ENCODE data around the gene CPAMD8. TPM values are rescaled to one million over a fixed set of nuclear protein-coding genes. Genes with fewer than 3 reads are reported as not detected.

Gene CPAMD8
- 1 to 10 TPM; 1.6 to 1.7 TPM for total RNA-seq

GRCh38 chr19:17026706-17027534 is at the start of gene CPAMD8:
Gene CPAMD8 (minus strand): TSS chr19:17026810. CDS start chr19:17026642, 168 bp downstream.

GRCh38 chr19:17075035-17075863 is 48.6 kb upstream of the CPAMD8 start, which contains the start of the genes HAUS8 and MYO9B:
Gene HAUS8 (minus strand): TSS chr19:17075452. CDS start chr19:17075422, 30 bp downstream.
Gene MYO9B (plus strand): TSS chr19:17075777. CDS start chr19:17101718, 25,941 bp downstream.

GRCh38 chr19:16888629-16889365 is 137.8 kb downstream of the CPAMD8 start, which contains the start of gene F2RL3:
Gene F2RL3 (plus strand): TSS chr19:16888999. CDS start chr19:16889190, 191 bp downstream.

Other genes starting within 250 kb of the CPAMD8 start
- gene SIN3B, start 197.4 kb downstream of the CPAMD8 start, total RNA-seq, result 10 to 100 TPM; 40.0 to 41.2 TPM
- gene F2RL3, start 137.8 kb downstream of the CPAMD8 start, total RNA-seq, result under 1 TPM; 0.22 to 0.23 TPM
- 10 to 100 TPM; 29.1 to 30.9 TPM for gene HAUS8, start 48.6 kb upstream of the CPAMD8 start, total RNA-seq
- 100 to 1,000 TPM; 209 to 213 TPM for gene MYO9B, start 49.0 kb upstream of the CPAMD8 start, total RNA-seq
- gene USE1, start 188.5 kb upstream of the CPAMD8 start, total RNA-seq, result 10 to 100 TPM; 29.3 to 32.3 TPM
- gene OCEL1, start 199.4 kb upstream of the CPAMD8 start, total RNA-seq, result 10 to 100 TPM; 29.0 to 32.4 TPM
- gene NR2F6, start 219.1 kb upstream of the CPAMD8 start, total RNA-seq, result 1 to 10 TPM; 7.8 to 9.0 TPM
- gene USHBP1, start 237.9 kb upstream of the CPAMD8 start, total RNA-seq, result under 1 TPM; 0.26 to 0.66 TPM
- 10 to 100 TPM; 97.6 to 98.3 TPM for gene BABAM1, start 240.6 kb upstream of the CPAMD8 start, total RNA-seq

Data from activated naive CD4-positive, alpha-beta T cell treated with anti-CD3 and anti-CD28 coated beads, Interleukin-2, amount 10 ng/mL, durations not matched to agents 5 hours and 36 hours (primary cell).